HG03103 (cell line): ENCODE data around the gene GSTT2.
"Not testable (repeated sequence)": the region's sequence is repeated elsewhere in the genome, so short reads cannot be mapped to it uniquely, and the experiment has no call there.

ENCODE experiments used
- ATAC-seq: cut with Tn5 transposase; IDR thresholded peaks from one replicate; pipeline ENCODE4 v1.9.1; 2021; ENCODE audit warnings: low read depth; ENCODE audit not compliant: unreplicated experiment

The GSTT2 gene

DNA sequence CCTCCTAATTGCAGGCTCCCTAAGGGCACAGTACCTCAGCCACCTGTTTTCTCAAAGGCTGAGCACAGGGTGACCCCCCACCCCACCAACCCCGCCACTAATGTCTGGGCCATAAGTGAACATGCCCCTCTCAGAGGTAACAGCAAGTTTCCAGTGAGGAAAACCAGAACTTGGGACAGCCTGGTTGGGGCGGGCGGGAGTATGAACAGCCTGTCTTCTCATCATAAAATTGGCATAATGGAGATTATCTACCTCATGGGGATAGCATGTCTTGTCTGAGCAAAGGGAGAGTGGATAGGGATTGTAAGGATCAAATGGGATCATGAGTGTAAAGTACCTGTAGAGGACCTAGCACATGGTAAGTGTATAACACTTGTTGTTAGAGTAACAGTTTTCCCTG is 8.0 kb upstream of the GSTT2 start:
- not testable (repeated sequence) for ATAC-seq

DNA sequence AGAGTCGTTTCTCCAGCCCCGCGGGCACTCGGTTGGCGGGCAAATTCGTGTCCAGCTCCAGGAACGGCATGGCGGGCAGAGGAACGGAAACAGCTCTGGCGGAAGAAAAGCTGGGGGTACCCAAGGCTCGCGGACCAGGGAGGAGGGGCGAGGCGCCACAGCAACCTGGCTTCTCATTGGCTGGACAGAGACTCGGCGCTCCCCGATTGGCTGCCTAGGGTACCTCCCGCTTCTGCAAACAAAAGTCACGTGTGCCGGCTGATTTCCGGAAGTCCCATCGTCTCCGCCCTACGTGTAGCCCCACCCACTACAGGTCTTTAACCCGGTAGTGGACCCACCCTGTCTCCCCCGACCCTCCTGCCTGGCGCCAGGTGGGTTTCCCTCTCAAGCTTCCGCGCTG is 5.6 kb upstream of the GSTT2 start, which contains the start of gene DDT:
TSS of gene DDT (minus strand) at position 97 of the 400 bp plus-strand sequence. CDS start at position 70, 27 bp downstream.
- ATAC-seq: peak; percentile 85

DNA sequence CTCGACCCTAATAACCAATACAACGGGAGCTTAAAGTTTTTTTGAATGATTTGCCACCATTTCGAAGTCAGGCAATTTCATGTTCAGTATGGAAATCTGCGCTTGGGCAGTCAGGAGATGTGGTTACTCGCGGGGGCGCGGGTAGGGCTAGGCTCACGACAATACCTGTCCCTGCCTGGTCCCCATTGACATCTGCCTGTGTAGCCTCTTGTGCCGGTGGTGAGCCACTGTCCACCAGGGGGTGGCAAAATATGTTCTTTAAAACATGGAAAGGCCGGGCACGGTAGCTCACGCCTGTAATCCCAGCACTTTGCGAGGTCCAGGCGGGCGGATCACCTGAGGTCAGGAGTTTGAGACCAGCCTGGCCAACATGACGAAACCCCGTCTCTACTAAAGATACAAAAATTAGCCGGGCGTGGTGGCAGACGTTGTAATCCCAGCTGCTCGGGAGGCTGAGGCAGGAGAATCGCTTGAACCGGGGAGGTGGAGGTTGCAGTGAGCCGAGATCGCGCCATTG is 5.0 kb upstream of the GSTT2 start:
- not testable (repeated sequence) for ATAC-seq

DNA sequence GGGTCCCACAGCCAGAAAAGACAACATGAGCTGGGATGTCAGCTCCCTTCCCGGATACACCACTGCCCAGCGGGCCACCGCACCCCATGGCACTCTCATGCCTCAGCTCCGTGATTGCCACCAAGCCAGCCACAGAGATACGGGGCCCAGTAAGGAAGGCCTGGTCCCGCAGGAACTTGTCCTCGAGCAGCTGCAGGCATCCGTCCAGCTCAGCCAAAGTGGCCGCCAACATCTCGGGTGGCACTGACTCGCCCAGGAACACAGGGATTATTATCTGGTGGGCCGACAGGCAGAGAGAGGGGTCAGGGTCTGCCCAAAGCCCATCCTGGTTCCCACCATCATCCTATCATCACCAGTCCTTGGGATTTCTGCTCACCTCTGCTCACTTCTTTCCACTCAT is 2.6 kb upstream of the GSTT2 start:
- not testable (repeated sequence) for ATAC-seq

DNA sequence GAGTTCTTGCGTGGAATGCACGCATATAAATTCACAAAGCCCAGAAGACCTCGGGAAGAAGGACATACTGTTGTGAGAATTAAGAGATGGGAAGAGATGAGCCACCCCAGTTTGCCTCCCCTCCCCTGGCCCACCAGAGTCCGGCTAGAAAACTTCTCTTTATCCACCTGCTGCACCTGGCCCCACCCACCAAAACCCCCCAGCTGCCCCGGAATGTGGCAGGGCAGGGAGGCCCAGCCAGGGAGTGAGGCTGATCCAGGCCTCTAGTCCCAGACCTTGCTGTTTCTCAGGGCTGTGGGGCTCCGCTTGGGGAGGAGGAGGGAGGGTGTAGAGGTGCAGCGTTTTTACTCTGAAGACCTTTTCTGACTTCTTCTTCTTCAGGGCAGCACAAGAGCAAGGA is 633 bp downstream of the GSTT2 start:
- not testable (repeated sequence) for ATAC-seq

DNA sequence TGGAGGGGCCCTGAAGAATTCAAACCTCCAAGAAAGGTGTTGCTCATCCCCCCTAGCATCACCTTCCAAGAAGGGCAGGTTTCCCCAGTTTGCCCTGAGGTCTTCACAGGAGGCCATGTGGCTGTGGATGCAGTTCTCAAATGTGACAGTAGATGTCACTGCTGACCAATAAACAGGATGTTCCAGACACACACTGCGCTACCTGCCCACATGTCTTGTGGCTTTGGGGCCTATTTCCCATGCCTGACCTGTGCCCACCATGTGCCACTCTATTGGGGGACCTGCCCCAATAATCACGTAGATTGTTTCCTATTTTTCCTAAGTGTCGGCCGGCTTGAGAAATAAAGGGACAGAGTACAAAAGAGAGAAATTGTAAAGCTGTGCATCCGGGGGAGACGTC is 4.5 kb downstream of the GSTT2 start:
- ATAC-seq: no peak

DNA sequence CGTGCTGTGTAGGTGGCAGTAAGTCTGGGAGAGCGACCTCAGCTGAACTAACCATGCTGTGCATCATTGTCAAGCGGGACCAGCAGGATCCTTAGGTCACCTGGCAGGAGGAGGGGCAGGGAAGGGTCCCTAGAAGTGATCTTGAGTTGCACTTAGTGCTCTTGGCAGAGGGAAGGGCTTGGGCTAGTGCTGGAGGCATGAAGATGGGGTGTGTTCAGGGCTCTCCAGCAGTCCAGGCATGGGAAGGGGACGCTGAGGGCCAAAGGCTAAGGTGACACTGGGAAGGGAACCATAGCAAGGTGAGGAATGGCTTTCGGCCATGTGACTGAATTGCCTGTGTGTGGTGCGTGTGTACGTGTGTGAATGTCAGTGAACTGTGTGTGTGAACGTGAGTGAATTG is 6.2 kb downstream of the GSTT2 start:
- ATAC-seq: not testable (repeated sequence)

DNA sequence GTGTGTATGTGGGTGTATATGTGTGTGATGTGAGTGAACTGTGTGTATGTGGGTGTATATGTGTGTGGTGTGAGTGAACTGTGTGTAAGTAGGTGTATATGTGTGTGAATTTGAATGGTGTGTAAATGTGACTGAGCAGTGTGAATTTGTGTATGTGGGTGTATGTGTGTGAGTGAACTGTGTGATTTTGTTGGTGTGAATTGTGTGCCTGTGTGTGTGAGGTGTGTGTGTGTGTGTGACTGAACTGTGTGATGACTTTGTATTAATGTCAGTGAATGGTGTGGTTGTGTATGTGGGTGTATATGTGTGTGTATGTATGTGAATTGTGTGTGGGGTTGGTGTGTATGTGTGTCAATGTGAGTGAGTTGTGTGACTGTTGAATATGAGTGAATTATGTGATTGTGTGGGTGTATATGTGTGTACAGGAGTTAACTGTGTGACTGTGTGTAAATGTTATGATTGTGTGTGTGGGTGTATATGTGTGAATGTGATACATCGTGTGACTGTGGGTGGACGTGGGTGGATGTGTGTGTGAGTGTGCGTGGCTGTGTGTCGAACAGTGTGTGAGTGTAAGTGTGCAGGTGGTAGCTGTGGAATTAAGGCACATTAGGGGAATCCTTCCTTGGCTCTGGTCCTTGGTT is 6.7 kb downstream of the GSTT2 start:
- ATAC-seq: not testable (repeated sequence)

DNA sequence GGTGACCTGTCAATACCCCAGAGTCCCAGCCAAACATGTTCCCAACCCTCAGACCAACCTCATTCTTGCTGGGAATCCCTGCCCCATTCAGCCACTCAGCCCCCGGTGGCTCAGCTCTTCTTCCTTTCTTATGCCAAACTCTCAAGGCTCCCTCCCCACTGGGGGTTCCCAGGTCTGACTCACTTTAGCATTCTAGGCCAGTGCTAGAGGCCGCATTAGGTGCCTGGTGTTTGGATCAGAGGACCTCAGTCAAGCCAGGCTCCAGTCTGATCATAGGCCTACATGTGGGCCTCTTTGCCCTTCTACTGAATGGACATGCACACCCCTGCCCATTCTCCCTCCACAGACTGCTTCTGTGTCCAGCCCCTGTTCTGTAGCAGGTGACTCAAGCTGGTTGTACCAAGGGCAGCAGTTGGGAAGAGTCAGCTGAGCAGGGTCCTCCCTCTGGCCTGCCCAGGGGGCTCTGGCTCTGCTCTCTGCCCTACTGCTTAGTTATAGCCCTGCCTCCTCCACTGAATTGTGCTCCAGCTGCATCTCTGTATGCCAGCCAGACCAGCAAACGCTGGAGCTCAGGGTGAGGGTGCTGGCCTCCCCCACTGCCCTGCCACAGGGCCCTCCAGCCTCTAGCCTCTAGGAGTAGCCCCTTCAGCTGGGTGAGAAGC is 9.8 kb downstream of the GSTT2 start:
- not testable (repeated sequence) for ATAC-seq

DNA sequence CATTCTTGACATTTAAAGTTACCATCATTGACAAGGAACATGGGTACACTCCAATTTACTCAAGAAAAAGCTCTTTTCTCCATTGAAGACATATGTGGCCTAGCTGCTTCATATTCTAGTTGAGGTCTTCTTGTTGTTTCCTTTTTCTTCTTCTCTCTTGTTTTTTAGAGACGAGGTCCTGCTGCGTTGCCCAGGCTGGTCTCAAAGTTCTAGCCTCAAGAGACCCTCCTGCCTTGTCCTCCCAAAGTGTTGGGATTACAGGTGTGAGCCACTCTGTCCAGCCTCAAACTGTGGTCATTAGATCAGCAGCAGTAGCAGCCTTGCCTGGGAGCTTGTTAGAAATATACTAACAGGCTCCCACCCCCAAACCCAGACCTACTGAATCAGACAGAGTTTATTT is 13.1 kb downstream of the GSTT2 start:
- not testable (repeated sequence) for ATAC-seq

DNA sequence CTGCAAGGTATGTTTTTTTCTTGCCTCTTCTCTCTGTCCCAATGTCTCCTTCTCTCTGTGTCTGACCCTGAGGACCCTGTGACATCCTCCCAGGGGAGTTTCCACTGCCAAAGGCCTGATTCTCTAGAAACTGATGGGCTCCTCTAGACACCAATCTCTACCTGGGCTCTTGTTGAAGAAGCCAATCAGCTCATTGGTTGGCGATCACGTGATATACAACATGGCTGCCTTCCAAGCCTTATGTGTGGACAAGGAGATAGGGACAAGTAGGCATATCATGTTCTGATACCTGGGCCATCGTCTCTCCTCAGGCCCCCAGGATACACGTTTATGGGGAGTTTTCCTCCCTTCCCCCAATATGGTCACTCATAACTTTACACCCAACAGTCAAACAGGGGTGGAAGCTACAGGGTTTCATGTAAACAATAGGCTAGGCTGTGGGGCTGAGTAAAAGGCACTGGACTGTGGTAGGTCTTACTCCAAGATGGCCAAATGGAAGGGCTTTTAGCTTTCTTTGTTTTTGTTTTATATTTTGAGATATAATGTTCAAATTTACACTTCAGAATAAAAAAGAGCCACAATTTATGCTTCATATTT is 13.7 kb downstream of the GSTT2 start:
- ATAC-seq: not testable (repeated sequence)

DNA sequence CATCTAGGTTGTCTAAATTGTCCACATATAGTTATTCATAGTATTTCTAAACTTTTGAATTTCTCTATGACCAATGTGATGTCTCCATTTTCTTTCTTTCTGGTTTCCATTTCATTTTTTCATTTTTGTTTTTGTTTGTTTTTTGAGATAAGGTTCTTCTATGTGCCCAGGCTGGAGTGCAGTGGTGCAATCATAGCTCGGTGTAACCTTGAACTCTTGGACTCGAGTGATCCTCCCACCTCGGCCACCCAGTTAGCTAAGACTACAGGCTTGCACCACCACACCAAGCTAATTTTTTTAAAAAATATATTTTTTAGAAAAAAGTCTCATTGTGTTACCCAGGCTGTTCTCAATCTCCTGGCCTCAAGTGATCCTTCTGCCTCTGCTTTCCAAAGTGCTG is 17.2 kb downstream of the GSTT2 start:
- ATAC-seq: no peak

DNA sequence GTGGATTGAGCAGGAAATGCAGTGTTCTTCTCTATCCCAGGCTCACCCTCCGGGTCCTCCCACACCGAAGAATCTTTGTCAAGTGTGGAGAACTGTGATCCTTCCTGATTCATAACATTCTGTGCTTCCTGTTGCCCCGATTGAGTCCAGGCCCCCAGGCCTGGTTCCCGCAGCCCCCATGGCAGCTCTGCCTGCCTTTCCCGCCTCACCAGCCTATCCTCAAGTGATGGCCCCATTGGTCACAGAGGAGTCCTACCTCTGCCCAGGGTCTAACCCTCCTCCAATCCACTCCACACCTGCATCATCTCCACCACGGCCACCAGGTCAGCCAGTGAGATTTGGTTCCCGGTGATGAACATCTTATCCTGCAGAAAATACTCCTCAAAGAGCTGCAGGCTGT is 19.8 kb downstream of the GSTT2 start:
- not testable (repeated sequence) for ATAC-seq

DNA sequence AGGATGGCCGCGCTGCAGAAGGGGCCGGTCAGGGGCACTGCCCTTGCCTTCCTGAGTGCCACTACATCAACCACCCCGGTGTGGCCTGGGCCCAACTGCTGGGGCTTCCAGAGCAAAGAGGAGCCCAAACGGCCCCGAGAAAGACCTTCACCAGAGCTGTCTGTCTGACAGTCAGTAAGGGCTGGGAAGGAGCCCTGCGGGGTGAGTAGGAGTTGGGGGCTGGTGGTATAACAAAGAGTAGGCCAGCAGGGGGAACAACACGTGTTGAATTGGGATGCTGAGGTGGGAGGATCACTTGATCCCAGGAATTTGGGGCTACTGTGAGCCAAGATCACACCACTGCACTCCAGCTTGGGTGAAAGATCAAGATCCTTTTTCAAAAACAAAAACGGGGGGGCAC is 21.4 kb downstream of the GSTT2 start:
- ATAC-seq: no peak

DNA sequence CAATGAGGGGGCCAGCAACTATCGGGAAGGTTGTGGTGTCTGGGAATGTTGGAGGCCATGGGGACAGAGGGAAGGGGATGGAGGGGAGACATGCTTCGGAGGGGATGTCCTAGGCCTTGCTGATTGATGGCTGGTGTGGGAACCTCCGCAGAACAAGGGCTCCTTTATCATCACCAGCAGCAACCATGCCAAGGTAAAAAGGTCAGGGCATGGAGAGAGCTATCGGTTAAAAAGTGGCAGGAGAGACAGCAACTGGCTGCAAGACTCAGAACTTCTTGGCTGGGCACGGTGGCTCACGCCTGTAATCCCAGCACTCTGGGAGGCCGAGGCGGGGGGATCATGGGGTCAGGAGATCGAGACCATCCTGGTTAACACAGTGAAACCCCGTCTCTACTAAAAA is 22.3 kb downstream of the GSTT2 start:
- no peak for ATAC-seq

DNA sequence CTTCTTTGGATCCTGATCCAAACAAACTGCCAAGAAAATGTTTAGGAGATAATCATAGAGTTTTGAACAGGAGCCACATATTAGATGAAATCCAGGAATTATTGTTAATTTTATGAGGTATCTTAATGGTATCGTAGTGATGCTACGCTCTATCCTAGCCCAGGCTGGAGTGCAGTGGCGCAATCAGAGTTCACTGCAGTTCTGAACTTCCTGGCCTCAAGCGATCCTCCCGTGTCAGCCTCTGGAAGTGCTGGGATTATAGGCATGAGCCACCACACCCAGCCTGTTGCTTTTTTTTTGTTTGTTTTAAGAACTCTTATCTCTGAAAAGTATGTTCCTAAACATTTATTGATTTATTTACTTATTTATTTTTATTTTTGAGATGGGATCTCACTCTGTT is 22.9 kb downstream of the GSTT2 start:
- ATAC-seq: no peak

DNA sequence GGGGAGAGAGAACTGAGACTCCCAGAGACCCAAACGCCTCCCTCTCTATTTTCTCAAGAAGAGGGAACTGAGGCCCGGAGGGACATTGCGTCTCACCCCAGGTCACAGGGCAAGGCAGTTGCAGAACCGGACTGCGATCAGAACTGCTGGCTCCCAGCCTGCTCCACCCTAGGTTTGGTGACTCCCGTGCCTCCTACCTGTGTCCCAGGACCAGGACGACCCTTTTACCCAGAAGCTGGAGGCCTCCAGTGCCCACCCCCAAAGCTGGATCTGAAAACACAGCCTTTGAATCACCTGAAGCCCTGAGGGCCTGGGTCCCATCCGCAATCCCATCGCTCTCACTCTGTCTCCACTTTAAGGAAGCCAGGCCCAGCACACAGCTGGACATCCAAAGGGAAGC is 24.0 kb downstream of the GSTT2 start:
- ATAC-seq: no peak

DNA sequence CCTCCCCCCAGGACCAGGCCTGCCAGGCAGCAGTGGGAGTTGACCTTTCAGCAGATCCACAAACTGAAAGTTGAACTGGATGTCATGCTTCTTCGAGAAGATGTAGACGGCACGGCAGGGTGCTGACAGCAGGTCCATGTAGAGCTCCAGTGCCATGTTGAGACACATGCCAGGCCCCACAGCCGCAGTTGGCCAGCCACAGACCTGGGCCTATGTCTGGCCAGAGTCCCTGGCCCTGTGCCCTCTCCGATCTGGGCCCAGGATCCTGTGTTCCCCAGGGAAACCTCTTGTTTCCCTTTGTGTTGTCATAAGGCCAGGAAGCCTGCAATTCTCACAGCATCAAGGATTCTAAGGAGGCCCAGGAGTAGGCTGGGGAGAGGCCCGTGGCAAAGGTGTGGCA is 25.3 kb downstream of the GSTT2 start, which contains the start of gene GSTT4:
TSS of gene GSTT4 (minus strand) at position 253 of the 400 bp plus-strand sequence. CDS start at position 156, 97 bp downstream.
- ATAC-seq: no peak

DNA sequence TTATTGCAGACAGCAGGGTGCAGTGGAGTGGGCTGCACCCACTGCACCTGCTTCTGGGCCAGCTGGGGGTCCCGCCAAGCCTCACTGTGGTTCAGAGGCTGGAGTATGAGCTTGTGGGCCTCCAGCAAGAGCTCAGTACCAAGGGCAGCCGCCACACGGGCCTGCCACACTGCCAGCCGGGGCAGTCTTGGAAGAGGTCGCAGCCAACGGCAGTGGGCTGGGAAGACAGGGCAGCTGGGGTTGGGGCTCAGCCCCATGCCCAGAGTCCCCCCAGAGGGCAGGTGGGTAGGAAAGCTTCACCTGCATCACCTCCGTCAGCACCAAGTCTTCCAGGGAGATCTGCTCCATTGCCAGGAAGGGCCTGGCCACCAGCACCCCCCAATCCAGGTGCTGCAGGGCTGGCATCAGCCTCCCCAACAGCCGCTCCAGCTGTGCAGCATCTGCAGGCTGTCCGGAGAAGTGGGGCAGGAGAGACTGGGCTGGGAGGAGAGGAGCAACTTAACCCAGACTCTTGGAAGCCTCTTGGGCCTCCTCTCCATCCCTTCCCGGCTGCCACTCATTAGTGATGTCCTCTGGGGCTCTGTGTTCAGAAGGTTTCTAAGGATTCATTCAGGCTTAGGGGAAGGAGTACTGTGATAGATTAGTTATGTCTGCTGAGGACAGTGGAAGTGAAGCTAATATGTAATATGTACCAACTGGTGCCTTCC is 26.4 kb downstream of the GSTT2 start:
- ATAC-seq: no peak

DNA sequence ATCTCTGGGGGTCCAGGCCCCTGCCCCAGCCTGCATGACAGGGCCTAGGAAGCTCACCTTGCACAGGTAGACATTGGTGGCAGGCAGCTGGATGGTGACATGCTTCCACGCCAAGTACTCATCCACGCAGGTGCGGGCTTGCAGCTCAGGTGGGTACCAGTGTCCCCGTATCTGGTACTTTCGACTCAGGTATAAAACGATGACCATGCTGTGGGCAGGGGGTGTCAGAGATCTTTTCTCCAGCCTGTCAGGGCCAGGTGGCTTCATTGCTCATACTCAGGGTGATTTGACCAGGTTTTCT is 26.9 kb downstream of the GSTT2 start:
- ATAC-seq: no peak
